Measurements from ENCODE around the gene NOP14.

The NOP14 gene

GRCh38 chr4:2910409-2910808 lies 52.8 kb downstream of the NOP14 start:
- no peak for ATAC-seq

DNA sequence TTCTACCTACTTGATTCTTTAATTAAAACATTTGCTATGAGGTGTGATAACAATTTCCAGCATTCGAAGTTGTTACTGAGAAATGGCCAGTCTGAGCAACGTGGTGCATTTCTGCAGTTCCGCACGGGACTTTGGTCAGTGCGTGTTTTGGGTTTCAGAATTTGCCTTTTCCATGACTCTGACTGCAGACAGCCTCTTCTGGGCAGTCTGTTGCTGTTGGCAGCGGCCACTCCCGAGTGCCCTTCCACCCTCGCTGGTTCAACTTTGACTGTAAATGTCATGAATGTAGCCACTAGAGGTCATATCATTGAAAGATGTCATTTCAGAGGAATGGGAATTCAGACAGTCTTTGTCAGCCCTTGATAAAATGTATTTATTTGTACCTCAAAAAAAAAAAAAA lies 53.6 kb downstream of the NOP14 start:
- no peak for ATAC-seq

GRCh38 chr4:2908686-2909085 lies 54.5 kb downstream of the NOP14 start:
- ATAC-seq = no peak

GRCh38 chr4:2907706-2908293 lies 55.4 kb downstream of the NOP14 start:
- ATAC-seq = no peak

GRCh38 chr4:2907226-2907625 lies 56.0 kb downstream of the NOP14 start:
- no peak for ATAC-seq

- no peak for ATAC-seq
These were observed 57.0 kb downstream of the NOP14 start for GRCh38 chr4:2906218-2906617.

- no peak for ATAC-seq
These were observed 57.7 kb downstream of the NOP14 start for GRCh38 chr4:2905544-2905943.

GRCh38 chr4:2902126-2902525 lies 61.1 kb downstream of the NOP14 start:
- ATAC-seq = no peak

DNA sequence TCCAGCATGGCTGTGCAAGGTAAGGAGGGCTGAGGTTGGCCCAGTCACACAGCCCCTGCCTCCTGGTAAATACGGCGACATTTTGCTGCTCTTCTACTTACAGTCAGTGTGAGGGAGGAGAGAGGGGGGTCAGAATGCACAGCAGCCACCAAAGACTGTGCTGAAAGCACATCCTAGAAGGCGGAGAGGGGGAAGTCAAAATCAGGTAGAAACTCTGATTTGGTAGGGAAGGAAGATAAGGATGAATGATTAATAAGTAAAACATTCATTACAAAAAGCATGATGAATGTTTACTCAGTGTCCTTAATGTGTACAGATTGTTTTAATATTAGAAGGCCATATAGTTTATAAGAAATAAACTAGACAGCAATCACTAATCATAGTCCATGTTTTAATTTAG lies 62.0 kb downstream of the NOP14 start:
- ATAC-seq = no peak

- ATAC-seq = no peak
These were observed 62.5 kb downstream of the NOP14 start for GRCh38 chr4:2900741-2901140.

DNA sequence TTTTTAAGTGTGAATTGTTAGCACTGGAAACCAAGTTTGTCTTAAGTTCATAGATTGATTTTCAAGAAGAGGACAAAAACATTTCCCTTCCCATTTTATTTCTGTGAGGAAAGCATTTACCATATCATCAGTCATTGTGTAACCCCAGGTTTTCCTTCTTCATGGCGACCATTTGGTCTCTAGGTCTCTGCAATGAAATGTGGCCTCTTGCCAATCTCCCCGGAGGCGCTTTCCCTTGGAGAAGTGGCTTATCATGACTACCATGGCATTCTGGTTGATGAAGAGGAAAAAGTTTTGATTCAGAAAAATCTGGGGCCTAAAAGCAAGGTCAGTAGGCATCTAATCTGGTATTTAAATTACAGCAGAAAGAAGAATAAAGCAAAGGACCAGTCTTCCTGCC lies 65.2 kb downstream of the NOP14 start:
- ATAC-seq = no peak

GRCh38 chr4:2893772-2894171 lies 69.4 kb downstream of the NOP14 start:
- no peak for ATAC-seq

GRCh38 chr4:2891294-2891693 lies 71.9 kb downstream of the NOP14 start:
- no peak for ATAC-seq

GRCh38 chr4:2888886-2889285 lies 74.3 kb downstream of the NOP14 start:
- ATAC-seq = no peak

Data from activated CD4-positive, CD25-positive, alpha-beta regulatory T cell treated with anti-CD3 and anti-CD28 coated beads, Interleukin-2, amount 50 U/mL, for 24 hours (primary cell).